Liver (tissue), 9 donors: ENCODE measurements around the gene SWSAP1. TPM values are rescaled to one million over a fixed set of nuclear protein-coding genes. Genes with fewer than 3 reads are reported as not detected.

Experiments used
- DNase-seq: peaks from one replicate; pipeline ENCODE4 v3.0.0-alpha.2; 2017; ENCODE audit warnings: low spot score
- H3K27ac ChIP-seq, 2 donors: one replicate each; pipeline ENCODE4 v1.7.0; 2013; ENCODE audit warnings: inconsistent platforms in 2 of 2, low read length in 2 of 2, control low read depth in 1 of 2, low read depth in 1 of 2, mild to moderate bottlenecking in 1 of 2
- H3K27me3 ChIP-seq, 4 donors: one replicate each; pipeline versions ENCODE4 v1.6.1 to v1.7.0; 2013; ENCODE audit warnings: low read length in 3 of 4, inconsistent platforms in 1 of 4, mild to moderate bottlenecking in 1 of 4, moderate library complexity in 1 of 4; ENCODE audit not compliant: control insufficient read depth in 4 of 4, insufficient read depth in 4 of 4
- H3K36me3 ChIP-seq, 4 donors: one replicate each; pipeline versions ENCODE4 v1.6.1 to v1.7.0; 2013; ENCODE audit warnings: low read length in 3 of 4, mild to moderate bottlenecking in 3 of 4, low read depth in 1 of 4, moderate library complexity in 1 of 4; ENCODE audit not compliant: control insufficient read depth in 4 of 4, insufficient read depth in 3 of 4
- H3K4me1 ChIP-seq, 4 donors: one replicate each; pipeline versions ENCODE4 v1.6.1 to v1.7.0; 2013; ENCODE audit warnings: low read length in 3 of 4, mild to moderate bottlenecking in 3 of 4, moderate library complexity in 1 of 4; ENCODE audit not compliant: control insufficient read depth in 4 of 4, insufficient read depth in 4 of 4
- H3K4me3 ChIP-seq, 3 donors: one replicate each; pipeline versions ENCODE4 v1.6.1 to v1.7.0; 2013; ENCODE audit warnings: low read length in 3 of 3, control low read depth in 1 of 3, low read depth in 1 of 3, mild to moderate bottlenecking in 1 of 3
- H3K9ac ChIP-seq, 2 donors: one replicate each; pipeline ENCODE4 v1.7.0; 2013; ENCODE audit warnings: low read length in 2 of 2, mild to moderate bottlenecking in 2 of 2, moderate library complexity in 2 of 2, control low read depth in 1 of 2, low read depth in 1 of 2
- H3K9me3 ChIP-seq, 4 donors: one replicate each; pipeline versions ENCODE4 v1.6.1 to v1.7.0; 2013; ENCODE audit warnings: low read length in 3 of 4; ENCODE audit not compliant: control insufficient read depth in 4 of 4
- EGR1 ChIP-seq, 2 donors: IDR thresholded peaks; 2 replicates each; pipeline ENCODE4 v1.6.1; 2016 to 2018; ENCODE audit warnings: antibody characterized with exemption in 2 of 2, low read depth in 2 of 2
- FOXA1 ChIP-seq: IDR thresholded peaks from 2 replicates; pipeline ENCODE4 v1.6.1; 2016; ENCODE audit warnings: antibody characterized with exemption
- FOXA2 ChIP-seq: IDR thresholded peaks from 2 replicates; pipeline ENCODE4 v1.6.1; 2016; ENCODE audit warnings: antibody characterized with exemption
- GABPA ChIP-seq, 2 donors: IDR thresholded peaks in 1 of 2; conservative IDR thresholded peaks in 1 of 2; 2 replicates each; pipeline ENCODE4 v1.6.1; 2016; ENCODE audit warnings: antibody characterized with exemption in 2 of 2, mild to moderate bottlenecking in 1 of 2, moderate library complexity in 1 of 2
- HNF4A ChIP-seq, 2 donors: conservative IDR thresholded peaks; 2 replicates each; pipeline ENCODE4 v1.6.1; 2016; ENCODE audit warnings: antibody characterized with exemption in 2 of 2, mild to moderate bottlenecking in 2 of 2
- HNF4G ChIP-seq: IDR thresholded peaks from 2 replicates; pipeline ENCODE4 v1.6.1; 2016; ENCODE audit warnings: antibody characterized with exemption
- JUND ChIP-seq, 2 donors: IDR thresholded peaks; 2 replicates each; pipeline ENCODE4 v1.6.1; 2016; ENCODE audit warnings: antibody characterized with exemption in 2 of 2
- MAX ChIP-seq: IDR thresholded peaks from 2 replicates; pipeline ENCODE4 v1.6.1; 2016; ENCODE audit warnings: antibody characterized with exemption
- NR2F2 ChIP-seq: IDR thresholded peaks from 2 replicates; pipeline ENCODE4 v1.6.1; 2016; ENCODE audit warnings: antibody characterized with exemption
- RAD21 ChIP-seq, 2 donors: IDR thresholded peaks; 2 replicates each; pipeline ENCODE4 v1.6.1; 2016; ENCODE audit warnings: antibody characterized with exemption in 2 of 2, mild to moderate bottlenecking in 2 of 2
- REST ChIP-seq: IDR thresholded peaks from 2 replicates; pipeline ENCODE4 v1.6.1; 2016; ENCODE audit warnings: antibody characterized with exemption, mild to moderate bottlenecking
- RXRA ChIP-seq, 2 donors: IDR thresholded peaks; 2 replicates each; pipeline ENCODE4 v1.6.1; 2017 to 2018; ENCODE audit warnings: antibody characterized with exemption in 2 of 2, mild to moderate bottlenecking in 1 of 2
- SP1 ChIP-seq: IDR thresholded peaks from 2 replicates; pipeline ENCODE4 v1.6.1; 2018; ENCODE audit warnings: antibody characterized with exemption, mild to moderate bottlenecking
- TAF1 ChIP-seq: conservative IDR thresholded peaks from 2 replicates; pipeline ENCODE4 v1.6.1; 2016; ENCODE audit warnings: antibody characterized with exemption, mild to moderate bottlenecking
- YY1 ChIP-seq: IDR thresholded peaks from 2 replicates; pipeline ENCODE4 v1.6.1; 2016; ENCODE audit warnings: antibody characterized with exemption, mild to moderate bottlenecking
- WGBS: extraction: QIAGEN DNeasy Blood & Tissue Kit; methylation state at CpG from one replicate; pipeline ENCODE4 v1.1.7; 2013; 5-methylcytosine and 5-hydroxymethylcytosine counted together
- polyA plus RNA-seq, 2 donors: library from polyadenylated mRNA; stranded (reverse) in 1 of 2; unstranded in 1 of 2; fragments of 200-250 nt in 1 of 2; fragments of >200 nt in 1 of 2; fragmentation: Nextera tagmentation in 1 of 2; extraction: Ambion mirVana in 1 of 2; gene quantifications; one replicate each; pipeline versions ENCODE4 v1.2.1 to v1.2.3, GENCODE V29; 2013 to 2015
- total RNA-seq, 2 donors: library from RNA; depleted of rRNA; stranded (reverse); fragments of >200 nt; gene quantifications; one replicate each; pipeline ENCODE4 v1.2.3, GENCODE V29; 2014
- TF ChIP-seq, protein P1 (sequence below): IDR thresholded peaks from 2 replicates; pipeline ENCODE4 v1.6.1; 2016; ENCODE audit warnings: antibody characterized with exemption
- TF ChIP-seq, protein P2 (sequence below): fragments of 150-350 bp; IDR thresholded peaks from 2 replicates; pipeline ENCODE4 v1.5.1; 2017; ENCODE audit warnings: improper control_type of control experiment, low read depth, low read length; ENCODE audit not compliant: missing input control
- TF ChIP-seq, protein P3 (sequence below): IDR thresholded peaks from 2 replicates; pipeline ENCODE4 v1.6.1; 2016; ENCODE audit warnings: antibody characterized with exemption
- donor health status: healthy.
- donor health status: healthy.
- donor health status: healthy.
- donor health status: healthy.
- donor health status: healthy.

Gene SWSAP1
- total and polyA plus RNA-seq, 4 donors: 0.98 to 6.4 (median 1.7) TPM

DNA sequence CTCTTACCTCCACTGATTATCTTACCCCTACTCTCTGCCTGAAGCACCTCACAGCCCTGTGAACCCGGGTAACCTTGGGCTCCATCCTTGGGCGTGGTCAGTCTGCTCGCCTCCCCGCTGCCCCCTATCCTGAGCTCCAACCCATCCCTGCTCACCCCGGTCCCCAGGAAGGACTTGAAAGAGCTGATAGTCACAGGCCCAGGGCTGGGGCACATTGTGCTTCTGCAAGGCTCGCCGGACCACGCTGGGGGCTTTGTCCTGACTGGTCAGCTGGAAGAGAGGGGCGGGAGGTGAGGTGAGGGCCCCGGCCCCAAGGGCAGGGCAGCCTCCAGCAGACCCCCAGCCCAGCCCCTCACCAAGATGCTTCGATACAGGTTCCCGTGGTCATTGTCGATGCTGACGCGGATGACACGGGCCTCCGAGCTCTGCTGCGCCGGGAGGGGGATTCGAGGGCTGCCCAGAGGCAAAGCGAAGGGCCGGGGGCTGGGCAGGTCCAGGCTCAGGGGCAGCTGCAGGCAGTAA, 22.7 kb downstream of the SWSAP1 start:
- no peak for DNase-seq
- WGBS: 95% methylated on average over 22 of the region's 22 CpGs
- Histone ChIP-seq H3K4me1 (no peaks in the 10 kb centered on the region), H3K9ac (no peak overlapping the region), H3K27ac (no peak overlapping the region), H3K4me3 (no peak overlapping the region), H3K9me3 (no peaks in the 10 kb centered on the region), H3K36me3 (peaks cover 3 to 8% (median 7%) of the 10 kb centered on the region in 4 donors), H3K27me3 (no peaks in the 10 kb centered on the region)
- TF ChIP-seq FOXA1: no peak
- TF ChIP-seq YY1: no peak
- TF ChIP-seq SP1: no peak
- TF ChIP-seq TAF1: no peak
- no peak for TF ChIP-seq EGR1 (IDR thresholded peaks at IDR 0.05; ENCODE audit: low read depth in 2 of 2)

GRCh38 chr19:11399667-11400066, 25.2 kb downstream of the SWSAP1 start:
- no peak for TF ChIP-seq EGR1 (IDR thresholded peaks at IDR 0.05; ENCODE audit: low read depth in 2 of 2)
- no peak for TF ChIP-seq TAF1
- TF ChIP-seq RXRA (IDR thresholded peaks at IDR 0.05): no peak
- no peak for TF ChIP-seq JUND (IDR thresholded peaks at IDR 0.05)
- TF ChIP-seq HNF4G: no peak
- no peak for TF ChIP-seq SP1
- TF ChIP-seq, protein P1, sequence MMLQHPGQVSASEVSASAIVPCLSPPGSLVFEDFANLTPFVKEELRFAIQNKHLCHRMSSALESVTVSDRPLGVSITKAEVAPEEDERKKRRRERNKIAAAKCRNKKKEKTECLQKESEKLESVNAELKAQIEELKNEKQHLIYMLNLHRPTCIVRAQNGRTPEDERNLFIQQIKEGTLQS: no peak
- TF ChIP-seq, protein P2, sequence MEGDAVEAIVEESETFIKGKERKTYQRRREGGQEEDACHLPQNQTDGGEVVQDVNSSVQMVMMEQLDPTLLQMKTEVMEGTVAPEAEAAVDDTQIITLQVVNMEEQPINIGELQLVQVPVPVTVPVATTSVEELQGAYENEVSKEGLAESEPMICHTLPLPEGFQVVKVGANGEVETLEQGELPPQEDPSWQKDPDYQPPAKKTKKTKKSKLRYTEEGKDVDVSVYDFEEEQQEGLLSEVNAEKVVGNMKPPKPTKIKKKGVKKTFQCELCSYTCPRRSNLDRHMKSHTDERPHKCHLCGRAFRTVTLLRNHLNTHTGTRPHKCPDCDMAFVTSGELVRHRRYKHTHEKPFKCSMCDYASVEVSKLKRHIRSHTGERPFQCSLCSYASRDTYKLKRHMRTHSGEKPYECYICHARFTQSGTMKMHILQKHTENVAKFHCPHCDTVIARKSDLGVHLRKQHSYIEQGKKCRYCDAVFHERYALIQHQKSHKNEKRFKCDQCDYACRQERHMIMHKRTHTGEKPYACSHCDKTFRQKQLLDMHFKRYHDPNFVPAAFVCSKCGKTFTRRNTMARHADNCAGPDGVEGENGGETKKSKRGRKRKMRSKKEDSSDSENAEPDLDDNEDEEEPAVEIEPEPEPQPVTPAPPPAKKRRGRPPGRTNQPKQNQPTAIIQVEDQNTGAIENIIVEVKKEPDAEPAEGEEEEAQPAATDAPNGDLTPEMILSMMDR: no peak
- TF ChIP-seq HNF4A (conservative IDR thresholded peaks at IDR 0.05): no peak
- TF ChIP-seq, protein P3, sequence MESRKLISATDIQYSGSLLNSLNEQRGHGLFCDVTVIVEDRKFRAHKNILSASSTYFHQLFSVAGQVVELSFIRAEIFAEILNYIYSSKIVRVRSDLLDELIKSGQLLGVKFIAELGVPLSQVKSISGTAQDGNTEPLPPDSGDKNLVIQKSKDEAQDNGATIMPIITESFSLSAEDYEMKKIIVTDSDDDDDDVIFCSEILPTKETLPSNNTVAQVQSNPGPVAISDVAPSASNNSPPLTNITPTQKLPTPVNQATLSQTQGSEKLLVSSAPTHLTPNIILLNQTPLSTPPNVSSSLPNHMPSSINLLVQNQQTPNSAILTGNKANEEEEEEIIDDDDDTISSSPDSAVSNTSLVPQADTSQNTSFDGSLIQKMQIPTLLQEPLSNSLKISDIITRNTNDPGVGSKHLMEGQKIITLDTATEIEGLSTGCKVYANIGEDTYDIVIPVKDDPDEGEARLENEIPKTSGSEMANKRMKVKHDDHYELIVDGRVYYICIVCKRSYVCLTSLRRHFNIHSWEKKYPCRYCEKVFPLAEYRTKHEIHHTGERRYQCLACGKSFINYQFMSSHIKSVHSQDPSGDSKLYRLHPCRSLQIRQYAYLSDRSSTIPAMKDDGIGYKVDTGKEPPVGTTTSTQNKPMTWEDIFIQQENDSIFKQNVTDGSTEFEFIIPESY: no peak
- no peak for TF ChIP-seq FOXA1
- no peak for TF ChIP-seq GABPA (IDR thresholded peaks at IDR 0.05 in 1 of 2, conservative IDR thresholded peaks at IDR 0.05 in 1 of 2)
- no peak for TF ChIP-seq RAD21 (IDR thresholded peaks at IDR 0.05)
- no peak for TF ChIP-seq NR2F2
- TF ChIP-seq YY1: no peak
- TF ChIP-seq FOXA2: no peak
- no peak for TF ChIP-seq REST
- no peak for TF ChIP-seq MAX
- Histone ChIP-seq H3K9me3 (no peaks in the 10 kb centered on the region), H3K4me3 (no peak overlapping the region), H3K9ac (no peak overlapping the region), H3K27me3 (no peaks in the 10 kb centered on the region), H3K4me1 (no peaks in the 10 kb centered on the region), H3K27ac (no peak overlapping the region), H3K36me3 (peaks cover 0 to 11% (median 8%) of the 10 kb centered on the region in 4 donors)
- 95% methylated on average over 9 of the region's 9 CpGs for WGBS
- no peak for DNase-seq
